Measurements from ENCODE around the gene OR9I1.

OR9I1 gene

GRCh38 chr11:58125469-58125868, at the start of gene OR9I1:
TSS of gene OR9I1 (minus strand) at chr11:58125530. CDS start at chr11:58119444, 6,086 bp downstream.
- DNase-seq (ENCODE audit: low read depth in 1 of 2, low spot score in 1 of 2) = no peak

DNA sequence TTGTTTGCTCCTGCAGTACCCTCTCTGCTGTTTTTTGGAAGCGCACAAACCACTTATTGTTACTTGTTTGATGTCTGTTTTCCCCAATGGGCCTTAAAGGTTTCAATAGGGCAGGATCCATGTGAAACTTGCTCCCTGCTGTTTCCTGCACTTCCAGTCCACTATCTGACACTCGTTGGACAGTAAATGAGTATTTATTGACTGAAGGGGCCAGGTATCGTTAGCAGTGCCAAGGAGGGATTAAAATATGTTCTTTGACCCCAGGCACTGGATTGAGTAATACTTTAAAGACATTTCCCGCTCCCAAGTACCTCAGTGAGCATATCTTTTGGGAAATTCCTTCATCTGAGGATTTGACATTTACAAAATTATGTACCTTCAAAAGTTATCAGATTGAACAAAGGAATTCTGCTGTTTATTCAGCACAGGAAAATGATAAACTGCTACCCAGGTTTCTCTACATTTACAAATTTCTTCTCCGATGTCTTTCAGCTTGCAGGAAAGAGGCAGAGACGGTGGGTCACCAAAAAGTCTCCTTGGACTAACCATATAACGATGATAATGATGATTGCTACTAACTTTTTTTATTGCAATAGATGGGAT, 40.3 kb upstream of the OR9I1 start:
- DNase-seq (ENCODE audit: low read depth in 1 of 2, low spot score in 1 of 2) = no peak

- no peak for DNase-seq (ENCODE audit: low read depth in 1 of 2, low spot score in 1 of 2)
Observed at GRCh38 chr11:58164990-58165389, 39.7 kb upstream of the OR9I1 start.

DNA sequence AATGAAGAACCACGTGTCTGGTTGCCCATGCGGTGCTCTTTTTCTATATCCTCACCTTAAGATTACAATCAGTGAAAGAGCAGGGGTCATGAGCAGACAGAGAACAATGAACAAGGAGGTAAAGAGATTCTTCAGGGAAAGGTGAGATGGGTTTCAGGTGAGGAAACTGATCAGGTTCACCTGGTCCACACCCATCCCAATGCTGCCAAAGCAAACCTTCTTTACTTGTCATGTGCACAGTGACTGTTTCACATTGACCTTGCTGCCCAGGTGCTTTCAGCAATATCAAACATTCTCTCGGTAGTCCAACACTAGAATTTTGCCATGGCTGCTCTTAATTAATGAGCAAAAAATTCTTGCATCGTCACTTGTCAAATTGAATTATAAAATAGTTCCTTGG, 39.1 kb upstream of the OR9I1 start:
- DNase-seq (ENCODE audit: low read depth in 1 of 2, low spot score in 1 of 2) = no peak

GRCh38 chr11:58152781-58153180, 27.5 kb upstream of the OR9I1 start:
- no peak for DNase-seq (ENCODE audit: low read depth in 1 of 2, low spot score in 1 of 2)

DNA sequence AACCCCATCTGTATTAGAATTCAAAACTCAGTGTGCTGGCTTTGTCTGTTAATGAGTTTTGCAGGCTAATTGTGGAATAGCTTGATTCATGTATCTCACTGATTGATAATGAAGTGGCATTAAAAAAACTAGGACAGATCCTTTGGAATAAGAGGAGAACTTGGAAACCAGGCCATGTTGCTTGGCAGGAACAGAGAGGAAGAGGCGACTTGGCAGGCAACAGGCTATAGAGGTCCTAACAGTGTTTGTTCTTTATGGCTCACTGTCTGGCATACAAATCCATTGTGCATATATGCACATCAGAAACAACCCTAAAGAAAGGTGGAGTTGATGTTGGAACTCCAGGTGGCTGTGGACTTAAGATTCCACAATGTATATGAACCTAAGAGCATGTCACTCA, 17.4 kb upstream of the OR9I1 start:
- DNase-seq (ENCODE audit: low read depth in 1 of 2, low spot score in 1 of 2) = no peak

DNA sequence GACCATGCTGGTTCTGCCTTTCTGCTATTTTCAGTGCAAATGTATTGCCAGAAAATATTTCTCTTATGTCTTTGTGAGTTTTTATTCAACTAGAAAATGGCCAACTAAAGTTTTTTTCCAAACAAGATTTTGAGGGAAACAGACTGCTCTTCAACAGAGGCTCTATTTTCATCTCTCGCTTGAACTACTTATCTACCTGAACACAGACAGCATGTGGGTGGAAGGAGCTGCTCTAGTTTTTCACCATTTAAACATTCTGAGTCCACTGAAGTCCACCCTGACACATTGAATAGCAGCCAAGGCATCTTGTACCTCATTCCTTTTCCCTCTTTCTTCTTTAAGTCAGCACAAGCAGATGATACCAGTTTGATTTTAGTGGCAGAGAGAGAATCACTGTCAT, 9.8 kb upstream of the OR9I1 start:
- no peak for DNase-seq (ENCODE audit: low read depth in 1 of 2, low spot score in 1 of 2)

- no peak for DNase-seq (ENCODE audit: low read depth in 1 of 2, low spot score in 1 of 2)
Observed at GRCh38 chr11:58134151-58134550, 8.8 kb upstream of the OR9I1 start.

DNA sequence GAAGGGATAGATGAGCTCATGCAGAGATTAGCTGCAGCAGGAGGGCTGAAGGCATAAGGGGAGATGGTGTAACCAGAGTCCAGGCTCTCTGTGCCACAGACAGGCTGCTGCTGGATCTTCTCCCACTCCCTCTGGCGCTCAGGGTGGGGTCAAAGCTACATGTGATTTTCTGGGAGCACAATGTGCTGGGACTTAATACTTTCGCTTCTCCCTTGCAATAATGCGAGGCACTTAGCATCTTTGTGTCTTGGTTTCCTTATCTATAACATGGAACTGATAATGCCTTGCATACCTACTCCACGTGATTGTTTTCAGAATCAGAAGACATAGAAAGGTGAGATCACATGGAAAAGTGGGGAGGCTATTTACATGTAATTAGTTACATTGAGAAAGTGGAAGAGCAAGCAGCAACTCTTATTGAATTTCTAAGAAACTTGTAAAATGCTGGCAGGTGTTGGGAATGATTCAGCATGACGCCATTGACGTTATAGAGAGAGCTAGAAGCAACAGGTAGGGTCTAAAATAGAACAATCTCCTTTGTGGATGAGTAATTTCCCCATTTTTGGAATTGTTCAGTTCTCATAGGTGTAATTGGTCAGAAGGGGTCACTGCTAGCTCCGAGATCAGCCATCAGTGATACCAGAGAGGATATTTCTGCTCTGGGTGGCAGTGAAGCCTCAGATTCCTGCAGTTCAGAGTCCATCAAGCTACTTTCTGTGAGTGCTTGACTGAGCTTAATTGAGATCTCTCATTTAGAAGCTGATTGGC, 8.2 kb upstream of the OR9I1 start:
- DNase-seq (ENCODE audit: low read depth in 1 of 2, low spot score in 1 of 2) = no peak

- no peak for DNase-seq (ENCODE audit: low read depth in 1 of 2, low spot score in 1 of 2)
Observed at GRCh38 chr11:58127350-58127749, 2.0 kb upstream of the OR9I1 start.

DNA sequence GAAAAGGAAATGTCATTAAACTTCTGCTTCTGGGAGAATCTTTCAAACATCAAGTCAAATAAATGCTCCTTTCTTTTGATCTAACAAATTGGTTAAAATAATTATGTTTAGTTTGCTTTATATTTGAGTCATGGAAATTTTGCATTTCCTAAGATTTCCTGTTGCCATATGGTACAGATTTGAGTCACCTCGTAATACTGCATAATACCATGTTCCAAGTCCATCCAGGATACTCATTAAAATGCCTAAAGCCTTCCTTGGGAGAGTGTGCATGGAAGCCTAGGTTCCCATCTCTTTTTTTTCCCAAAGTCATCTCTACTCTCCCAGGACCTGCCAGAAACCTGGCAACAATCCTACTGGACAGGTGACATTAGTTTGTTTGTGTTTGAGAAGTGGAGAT, 4.2 kb downstream of the OR9I1 start:
- no peak for DNase-seq (ENCODE audit: low read depth in 1 of 2, low spot score in 1 of 2)

GRCh38 chr11:58097437-58097836, 27.9 kb downstream of the OR9I1 start:
- no peak for DNase-seq (ENCODE audit: low read depth in 1 of 2, low spot score in 1 of 2)

DNA sequence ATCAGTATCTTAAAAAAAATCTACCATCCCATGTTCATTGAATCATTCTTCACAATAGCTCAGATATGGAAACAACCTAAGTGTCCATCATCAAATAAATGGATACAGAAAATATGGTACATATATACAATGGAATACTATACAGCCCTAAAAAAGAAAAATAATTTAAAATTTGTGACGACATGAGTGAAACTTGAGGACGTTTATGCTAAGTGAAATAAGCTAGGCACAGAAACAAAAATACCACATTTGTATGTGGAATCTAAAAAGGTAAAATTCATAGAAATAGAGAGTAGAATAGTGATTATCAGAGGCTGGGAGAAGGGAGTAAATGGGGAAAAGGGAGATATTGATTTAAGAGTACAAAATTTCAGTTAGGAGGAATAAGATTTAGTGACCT, 38.8 kb downstream of the OR9I1 start:
- no peak for DNase-seq (ENCODE audit: low read depth in 1 of 2, low spot score in 1 of 2)

DNA sequence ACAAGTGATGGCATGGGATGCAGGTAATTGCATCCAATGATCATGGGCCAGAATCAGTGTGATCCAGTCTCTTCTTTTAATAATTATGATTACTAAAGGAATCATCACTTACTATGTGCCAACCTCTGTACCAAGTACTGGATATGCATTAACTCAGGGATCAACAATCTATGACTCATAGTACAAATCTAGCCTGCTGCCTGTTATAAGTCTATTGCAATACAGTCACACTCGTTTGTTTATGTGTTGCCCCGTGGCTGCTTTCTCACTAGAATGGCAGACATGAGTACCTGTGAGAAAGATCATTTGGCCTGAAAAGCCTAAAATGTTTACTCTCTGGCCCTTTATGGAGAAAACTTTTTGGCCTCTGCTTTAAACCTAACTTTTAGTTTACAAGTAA, 49.5 kb downstream of the OR9I1 start:
- DNase-seq (ENCODE audit: low read depth in 1 of 2, low spot score in 1 of 2) = no peak

DNA sequence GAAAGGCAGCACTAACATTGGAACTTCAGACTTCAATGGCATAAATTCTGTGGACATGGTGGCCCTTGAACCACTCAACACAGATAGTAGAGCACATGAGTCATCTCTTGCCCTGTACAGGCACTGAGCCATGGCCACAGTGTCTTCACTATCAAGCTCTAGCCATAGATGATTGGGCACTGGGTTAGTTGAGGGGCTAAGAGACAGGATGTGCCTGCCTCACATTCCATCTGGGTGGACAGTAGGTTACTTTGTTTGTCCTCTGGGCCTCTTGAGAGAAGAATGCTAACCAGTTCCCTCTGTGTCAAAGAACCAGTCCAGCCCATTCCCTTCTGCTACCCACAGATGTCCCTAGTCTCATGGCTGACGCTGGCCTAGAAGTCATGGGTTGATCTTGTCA, 54.7 kb downstream of the OR9I1 start:
- DNase-seq (ENCODE audit: low read depth in 1 of 2, low spot score in 1 of 2) = no peak

DNA sequence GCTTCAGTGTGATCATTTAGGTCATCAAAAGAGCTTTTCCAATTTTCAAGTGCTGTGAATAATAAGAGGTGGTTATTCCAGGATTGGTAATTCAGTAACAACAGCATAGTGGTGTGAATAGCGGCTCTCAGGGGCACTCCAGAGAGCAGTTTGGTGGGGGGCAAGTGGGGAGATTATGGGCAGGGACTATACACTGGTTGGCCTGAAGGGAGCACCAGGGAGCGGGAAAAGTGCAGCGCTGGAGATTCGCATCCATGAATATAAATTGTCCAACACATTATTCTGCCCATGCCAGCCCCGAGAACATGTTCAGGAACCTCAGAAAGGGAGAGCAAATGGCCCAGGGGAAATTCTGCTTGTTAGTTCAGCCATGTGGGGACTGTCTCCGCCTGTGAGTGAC, 56.7 kb downstream of the OR9I1 start:
- no peak for DNase-seq (ENCODE audit: low read depth in 1 of 2, low spot score in 1 of 2)

GRCh38 chr11:58067685-58068084, 57.6 kb downstream of the OR9I1 start:
- DNase-seq (ENCODE audit: low read depth in 1 of 2, low spot score in 1 of 2) = no peak

Measured in stimulated activated CD4-positive, alpha-beta T cell treated with anti-CD3 and anti-CD28 coated beads, Interleukin-15, amount 100 ng/mL, for 1 hour (primary cell).